ENCODE data around the gene ZNF222.
A peak's percentile ranks its signal among the peaks of the same experiment; 100 is the strongest.

The ZNF222 gene

GRCh38 chr19:44025217-44025936 lies at the start of gene ZNF222:
Gene ZNF222 (plus strand): TSS chr19:44025379. CDS start chr19:44025437, 58 bp downstream.
- peak; percentile 76 for DNase-seq (ENCODE audit: low spot score)

- DNase-seq (ENCODE audit: low spot score), result no peak
Measured at GRCh38 chr19:43976732-43977131, 48.4 kb upstream of the ZNF222 start.

GRCh38 chr19:43983544-43983911 lies 41.7 kb upstream of the ZNF222 start:
- DNase-seq (ENCODE audit: low spot score), result no peak

- DNase-seq (ENCODE audit: low spot score), result peak; percentile 92
Measured at GRCh38 chr19:43983912-43984686, 41.1 kb upstream of the ZNF222 start, which contains the start of gene ZNF155. Gene ZNF155 (plus strand): TSS chr19:43984188. CDS start chr19:43988544, 4,356 bp downstream.

- DNase-seq (ENCODE audit: low spot score), result no peak
Measured at GRCh38 chr19:43984687-43985000, 40.5 kb upstream of the ZNF222 start.

GRCh38 chr19:43997631-43998290 lies 27.4 kb upstream of the ZNF222 start:
- no peak for DNase-seq (ENCODE audit: low spot score)

- DNase-seq (ENCODE audit: low spot score), result no peak
Measured at GRCh38 chr19:44002212-44002565, 23.0 kb upstream of the ZNF222 start.

- peak; percentile 93 for DNase-seq (ENCODE audit: low spot score)
Measured at GRCh38 chr19:44002566-44003460, 22.4 kb upstream of the ZNF222 start, which contains the start of gene ZNF230. Gene ZNF230 (plus strand): TSS chr19:44002957. CDS start chr19:44007079, 4,122 bp downstream.

GRCh38 chr19:44003461-44004009 lies 21.6 kb upstream of the ZNF222 start:
- DNase-seq (ENCODE audit: low spot score), result peak; percentile 13

- DNase-seq (ENCODE audit: low spot score), result no peak
Measured at GRCh38 chr19:44005973-44006372, 19.2 kb upstream of the ZNF222 start.

GRCh38 chr19:44007473-44007872 lies 17.7 kb upstream of the ZNF222 start:
- no peak for DNase-seq (ENCODE audit: low spot score)

GRCh38 chr19:44010468-44010867 lies 14.7 kb upstream of the ZNF222 start:
- no peak for DNase-seq (ENCODE audit: low spot score)

- no peak for DNase-seq (ENCODE audit: low spot score)
Measured at GRCh38 chr19:44019498-44019897, 5.7 kb upstream of the ZNF222 start.

GRCh38 chr19:44021221-44021620 lies 4.0 kb upstream of the ZNF222 start:
- DNase-seq (ENCODE audit: low spot score), result no peak

- no peak for DNase-seq (ENCODE audit: low spot score)
Measured at GRCh38 chr19:44024900-44025216, 321 bp upstream of the ZNF222 start.

GRCh38 chr19:44026622-44027021 lies 1.4 kb downstream of the ZNF222 start:
- no peak for DNase-seq (ENCODE audit: low spot score)

GRCh38 chr19:44032001-44032610 lies 6.9 kb downstream of the ZNF222 start:
- DNase-seq (ENCODE audit: low spot score), result no peak

GRCh38 chr19:44042147-44042546 lies 17.0 kb downstream of the ZNF222 start:
- no peak for DNase-seq (ENCODE audit: low spot score)

- no peak for DNase-seq (ENCODE audit: low spot score)
Measured at GRCh38 chr19:44050740-44051649, 25.8 kb downstream of the ZNF222 start.
